GM23248 (cell line): ENCODE data around the gene FER. TPM values are rescaled to one million over a fixed set of nuclear protein-coding genes. Genes with fewer than 3 reads are reported as not detected.
A peak's percentile ranks its signal among the peaks of the same experiment; 100 is the strongest.

Experiments
- DNase-seq: peaks from one replicate; pipeline ENCODE4 v3.0.0-alpha.2; 2015
- H2AFZ ChIP-seq: fragments of 200-600 bp; sonication (generic); 2 replicates; pipeline ENCODE4 v1.6.1; 2016; ENCODE audit warnings: antibody characterized with exemption
- H3F3A ChIP-seq: fragments of 200-600 bp; sonication (generic); 2 replicates; pipeline ENCODE4 v1.6.1; 2016; ENCODE audit warnings: mild to moderate bottlenecking, antibody characterized with exemption, mixed run types; ENCODE audit not compliant: insufficient read depth
- H3K27ac ChIP-seq: fragments of 200-600 bp; sonication (generic); 2 replicates; pipeline ENCODE4 v1.5.1; 2016; ENCODE audit warnings: mild to moderate bottlenecking
- H3K27me3 ChIP-seq: fragments of 200-600 bp; sonication (generic); replicated peaks from 2 replicates; pipeline ENCODE4 v1.6.1; 2016; ENCODE audit warnings: mild to moderate bottlenecking; ENCODE audit not compliant: insufficient read depth
- H3K36me3 ChIP-seq: fragments of 200-600 bp; sonication (generic); 2 replicates; pipeline ENCODE4 v1.6.1; 2016; ENCODE audit warnings: low read depth, mild to moderate bottlenecking
- H3K4me1 ChIP-seq: fragments of 200-600 bp; sonication (generic); 2 replicates; pipeline ENCODE4 v1.6.1; 2016; ENCODE audit warnings: mild to moderate bottlenecking; ENCODE audit not compliant: insufficient read depth
- H3K4me2 ChIP-seq: fragments of 200-600 bp; sonication (generic); one replicate; pipeline ENCODE4 v1.6.1; 2016; ENCODE audit warnings: mild to moderate bottlenecking; ENCODE audit not compliant: unreplicated experiment
- H3K4me3 ChIP-seq: fragments of 200-600 bp; sonication (generic); 2 replicates; pipeline ENCODE4 v1.5.1; 2016; ENCODE audit warnings: mild to moderate bottlenecking
- H3K79me2 ChIP-seq: fragments of 200-600 bp; sonication (generic); 2 replicates; pipeline ENCODE4 v1.6.1; 2016; ENCODE audit warnings: mild to moderate bottlenecking; ENCODE audit not compliant: insufficient read depth
- H3K9ac ChIP-seq: fragments of 200-600 bp; sonication (generic); 2 replicates; pipeline ENCODE4 v1.6.1; 2016; ENCODE audit warnings: mild to moderate bottlenecking
- H3K9me2 ChIP-seq: fragments of 200-600 bp; sonication (generic); 2 replicates; pipeline ENCODE4 v1.6.1; 2016; ENCODE audit warnings: mixed run types, mild to moderate bottlenecking, moderate library complexity; ENCODE audit not compliant: insufficient read depth
- H3K9me3 ChIP-seq: fragments of 200-600 bp; sonication (generic); one replicate; pipeline ENCODE4 v1.6.1; 2017; ENCODE audit warnings: low read depth
- H4K20me1 ChIP-seq: fragments of 200-600 bp; sonication (generic); 2 replicates; pipeline ENCODE4 v1.6.0; 2016; ENCODE audit not compliant: insufficient read depth
- EZH2 ChIP-seq: fragments of 200-600 bp; sonication (generic); IDR thresholded peaks from 2 replicates; pipeline ENCODE4 v1.6.1; 2018; ENCODE audit warnings: antibody characterized with exemption, mild to moderate bottlenecking; ENCODE audit not compliant: insufficient read depth, poor library complexity, severe bottlenecking
- EZH2phosphoT487 ChIP-seq: fragments of 200-600 bp; sonication (generic); IDR thresholded peaks from 2 replicates; pipeline ENCODE4 v1.6.1; 2018; ENCODE audit warnings: antibody characterized with exemption, moderate library complexity, mild to moderate bottlenecking, low read depth; ENCODE audit not compliant: insufficient read depth
- WGBS, 2 experiments: methylation state at CpG; one replicate each; pipeline ENCODE4 v1.1.6; 2015 to 2017; ENCODE audit warnings: low lambda C conversion rate in 2 of 2, low coverage in 1 of 2; ENCODE audit errors: missing lambda C conversion rate in 2 of 2; 5-methylcytosine and 5-hydroxymethylcytosine counted together
- in situ Hi-C: fragments of 300-500 bp; cut with MboI; formaldehyde crosslinking; loops from 2 replicates; pipeline ENCODE4 v1.15.0; 2020
- polyA plus RNA-seq: library from polyadenylated mRNA; unstranded; fragments of >200 nt; fragmentation: Nextera tagmentation; extraction: Ambion mirVana; gene quantifications from 2 replicates; pipeline ENCODE4 v1.2.1, GENCODE V29; 2016
- total RNA-seq: library from RNA; depleted of rRNA; stranded (reverse); fragments of >200 nt; shearing (Covaris generic); gene quantifications from 2 replicates; pipeline ENCODE4 v1.2.3, GENCODE V29; 2014

The FER gene
- total and polyA plus RNA-seq, 2 experiments from 2014 or later = 16.6 to 24.9 TPM

DNA sequence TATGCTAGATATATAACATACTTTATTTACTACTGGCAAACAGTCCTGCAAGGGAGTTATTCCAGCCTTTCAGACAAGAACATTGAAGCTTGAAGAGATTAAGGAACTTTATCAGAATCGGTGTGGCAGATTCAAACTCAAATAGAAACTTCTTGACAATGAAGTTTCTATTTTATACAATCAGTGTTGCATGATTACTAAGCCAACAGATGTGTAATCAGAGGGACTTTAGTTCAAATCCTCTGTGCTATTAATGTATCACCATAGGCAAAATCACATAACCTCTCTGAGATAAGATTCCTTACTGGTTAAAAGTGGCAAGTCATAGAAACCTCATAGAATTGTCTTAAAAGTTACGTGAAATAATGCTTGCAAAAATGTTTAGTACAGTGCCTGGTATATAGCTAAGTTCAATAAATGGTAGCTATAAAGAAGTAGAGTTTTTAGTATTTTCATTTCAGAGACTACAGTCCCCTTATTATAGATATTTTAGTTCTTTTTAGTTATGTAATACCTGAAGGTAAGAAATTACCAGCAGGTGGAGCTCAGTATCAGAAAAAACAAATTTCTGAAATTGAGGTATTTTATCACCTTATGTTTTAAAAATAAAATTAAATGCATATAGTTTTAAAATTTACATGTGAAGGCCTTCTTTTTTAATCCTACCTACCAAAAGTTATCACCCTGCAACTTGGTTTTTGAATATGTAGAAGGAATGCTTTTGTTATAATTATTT is 172.1 kb downstream of the FER start:
- H3K9me2 ChIP-seq = no peaks in the 10 kb centered on the region
- DNase-seq = peak; percentile 3

DNA sequence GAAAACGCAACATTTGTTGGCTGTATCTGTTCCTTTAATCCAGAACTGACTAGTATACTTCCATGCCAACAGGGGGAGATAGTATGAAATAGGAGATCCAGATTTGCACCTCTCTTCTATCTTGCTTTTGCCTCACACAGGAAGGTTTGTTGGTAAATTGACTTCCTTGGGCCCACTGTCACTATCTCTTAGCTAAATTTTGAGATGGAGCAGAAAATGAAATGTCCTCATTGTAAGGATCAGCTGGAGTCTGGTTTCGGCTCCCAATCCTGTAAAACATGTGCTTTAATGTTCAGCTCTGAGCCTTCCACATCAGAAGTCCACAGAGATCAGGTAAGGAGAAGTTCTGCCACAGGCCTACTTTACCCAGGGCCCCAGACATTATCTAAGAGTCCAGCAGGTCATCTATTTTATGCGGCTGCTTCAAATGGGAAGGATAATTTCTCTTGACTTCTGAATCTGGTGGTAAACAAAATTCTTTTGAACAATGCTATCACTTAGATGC is 176.8 kb downstream of the FER start:
- no peaks in the 10 kb centered on the region for H3K4me1 ChIP-seq

More for the DNA sequence above, 172.1 kb downstream of the FER start:
- Histone ChIP-seq H3K36me3 (no peaks in the 10 kb centered on the region), H4K20me1 (no peaks in the 10 kb centered on the region), H3K4me3 (no peak overlapping the region), H2AFZ (no peak overlapping the region), H3F3A (peaks cover 6% of the 10 kb centered on the region; the same call in 1 of the 2 replicates), H3K27me3 (no peaks in the 10 kb centered on the region), H3K4me1 (0 out of 2 replicates have a peak, but pooled peaks cover 5% of the 10 kb centered on the region), H3K4me2 (no peak overlapping the region), H3K9me3 (no peaks in the 10 kb centered on the region), H3K27ac (no peak overlapping the region), H3K9ac (no peak overlapping the region), H3K79me2 (no peaks in the 10 kb centered on the region)
- WGBS, 2 experiments = 98 to 100% methylated on average over 2 of the region's 2 CpGs
- in situ Hi-C loops = no loop called here
- TF ChIP-seq EZH2phosphoT487 (no peak), EZH2 (no peak)

DNA sequence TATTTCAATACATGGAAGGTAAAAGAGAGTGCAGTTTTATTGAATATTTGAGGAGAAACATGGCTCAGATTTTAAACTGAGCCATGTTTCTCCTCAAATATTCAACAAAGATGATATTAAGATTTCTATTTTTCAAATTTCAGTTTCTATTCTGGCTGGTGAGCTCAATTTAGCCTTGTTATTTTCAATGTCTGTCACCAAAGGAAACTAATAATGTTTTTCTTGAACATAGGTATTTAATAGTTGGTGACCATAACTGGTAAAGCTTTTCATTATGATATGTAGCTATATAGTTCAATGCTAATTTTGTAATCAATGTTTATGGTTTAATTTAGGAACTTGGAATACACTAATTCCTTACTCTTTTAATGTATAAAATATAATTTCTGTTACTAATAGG is 177.4 kb downstream of the FER start:
- Histone ChIP-seq H3K9ac (no peak overlapping the region), H3K36me3 (no peaks in the 10 kb centered on the region), H3K9me2 (no peaks in the 10 kb centered on the region), H3K27me3 (no peaks in the 10 kb centered on the region), H2AFZ (no peak overlapping the region), H3K4me3 (no peak overlapping the region), H3K4me2 (no peak overlapping the region), H3K27ac (no peak overlapping the region), H3K9me3 (no peaks in the 10 kb centered on the region), H4K20me1 (no peaks in the 10 kb centered on the region), H3K79me2 (no peaks in the 10 kb centered on the region), H3F3A (no peaks in the 10 kb centered on the region), H3K4me1 (no peaks in the 10 kb centered on the region)
- no peak for TF ChIP-seq EZH2phosphoT487
- no peak for TF ChIP-seq EZH2
- in situ Hi-C loops = no loop called here
- no peak for DNase-seq

More for the DNA sequence above, 176.8 kb downstream of the FER start:
- TF ChIP-seq EZH2 (no peak), EZH2phosphoT487 (no peak)
- no peaks in the 10 kb centered on the region for H3K27me3 ChIP-seq
- in situ Hi-C loops = no loop called here
- H3K9ac ChIP-seq = no peak overlapping the region
- H4K20me1 ChIP-seq = no peaks in the 10 kb centered on the region
- no peak for DNase-seq
- no peak overlapping the region for H3K4me3 ChIP-seq
- H3K36me3 ChIP-seq = no peaks in the 10 kb centered on the region
- no peaks in the 10 kb centered on the region for H3K79me2 ChIP-seq
- 93% methylated on average over 3 of the region's 3 CpGs for WGBS, 2 experiments
- H3K27ac ChIP-seq = no peak overlapping the region
- H2AFZ ChIP-seq = no peak overlapping the region
- H3K4me2 ChIP-seq = no peak overlapping the region
- H3K9me3 ChIP-seq = no peaks in the 10 kb centered on the region
- no peaks in the 10 kb centered on the region for H3K9me2 ChIP-seq
- H3F3A ChIP-seq = no peaks in the 10 kb centered on the region

DNA sequence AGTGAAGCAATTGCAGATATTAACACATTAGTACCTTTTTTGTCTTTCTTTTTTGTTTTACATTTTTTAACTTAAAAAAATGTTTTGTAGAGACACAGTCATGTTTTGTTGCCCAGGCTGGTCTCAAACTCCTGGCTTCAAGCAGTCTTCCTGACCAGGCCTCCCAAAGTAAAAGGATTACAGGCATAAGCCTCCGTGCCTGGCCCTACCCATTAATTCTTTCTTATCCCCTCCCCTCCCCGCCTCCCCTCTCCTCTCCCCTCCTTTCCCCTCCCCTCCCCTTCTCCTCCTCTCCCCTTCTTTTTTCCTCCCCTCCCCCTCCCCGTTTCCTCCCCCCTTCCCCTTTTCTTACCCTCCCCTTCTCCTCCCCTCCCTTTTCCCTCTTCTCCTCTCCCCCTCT is 182.4 kb downstream of the FER start:
- 0 out of 2 replicates have a peak, but pooled peaks cover 3% of the 10 kb centered on the region for H3K79me2 ChIP-seq
- no peak overlapping the region for H2AFZ ChIP-seq
- H3K9me3 ChIP-seq = peaks cover 3% of the 10 kb centered on the region
- in situ Hi-C loops = no loop called here
- H3F3A ChIP-seq = no peaks in the 10 kb centered on the region
- H3K27me3 ChIP-seq = no peaks in the 10 kb centered on the region
- DNase-seq = no peak
- no peaks in the 10 kb centered on the region for H3K9me2 ChIP-seq
- H4K20me1 ChIP-seq = no peaks in the 10 kb centered on the region
- no peak overlapping the region for H3K9ac ChIP-seq
- H3K4me3 ChIP-seq = no peak overlapping the region
- H3K27ac ChIP-seq = no peak overlapping the region
- H3K36me3 ChIP-seq = no peaks in the 10 kb centered on the region; the same call in 1 of the 2 replicates
- H3K4me1 ChIP-seq = no peaks in the 10 kb centered on the region
- 82 to 100% methylated on average over 1 to 3 of the region's 3 CpGs for WGBS, 2 experiments
- TF ChIP-seq EZH2phosphoT487 = no peak
- TF ChIP-seq EZH2 = no peak
- no peak overlapping the region for H3K4me2 ChIP-seq

DNA sequence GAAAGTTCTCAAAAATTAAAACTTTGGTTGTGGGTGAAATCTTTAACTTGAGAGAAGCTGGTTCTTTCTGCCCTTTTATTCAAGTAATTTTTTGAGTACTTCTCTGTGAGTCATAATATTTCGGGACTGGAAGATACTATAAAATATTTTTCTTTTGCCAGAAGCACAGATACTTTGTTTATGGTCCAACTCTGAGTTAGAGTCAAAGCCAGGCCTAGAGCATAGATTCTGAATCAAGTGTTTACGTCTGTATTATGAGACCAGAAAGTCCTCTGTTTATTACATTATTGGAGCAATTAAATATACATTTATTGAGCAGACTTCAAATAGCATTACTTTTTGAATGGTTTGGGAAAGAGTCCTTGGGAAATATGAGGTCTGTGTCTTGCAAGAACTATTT is 187.9 kb downstream of the FER start:
- Histone ChIP-seq H4K20me1 (no peaks in the 10 kb centered on the region), H3K27ac (no peak overlapping the region), H3K36me3 (no peaks in the 10 kb centered on the region; the same call in 1 of the 2 replicates), H3K4me2 (no peak overlapping the region), H3K27me3 (no peaks in the 10 kb centered on the region), H3F3A (no peaks in the 10 kb centered on the region), H3K4me3 (no peak overlapping the region), H3K4me1 (no peaks in the 10 kb centered on the region), H3K79me2 (0 out of 2 replicates have a peak, but pooled peaks cover 3% of the 10 kb centered on the region), H3K9me2 (no peaks in the 10 kb centered on the region), H2AFZ (no peak overlapping the region), H3K9me3 (peaks cover 3% of the 10 kb centered on the region), H3K9ac (no peak overlapping the region)
- TF ChIP-seq EZH2phosphoT487 (no peak), EZH2 (no peak)
- in situ Hi-C loops = no loop called here
- no peak for DNase-seq
- WGBS, 2 experiments = 42% methylated on average over 2 of the region's 2 CpGs
